Kidney epithelial cell (primary cell): ENCODE data around the gene UCK2. TPM values are rescaled to one million over a fixed set of nuclear protein-coding genes. Genes with fewer than 3 reads are reported as not detected.

Experiments
- DNase-seq: peaks from one replicate; pipeline ENCODE4 v3.0.0-alpha.2; 2010; ENCODE audit warnings: low read depth
- H3K27me3 ChIP-seq: 2 replicates; pipeline ENCODE4 v1.6.0; 2011; ENCODE audit warnings: low read length; ENCODE audit not compliant: control insufficient read depth, insufficient read depth
- H3K36me3 ChIP-seq: 2 replicates; pipeline ENCODE4 v1.5.1; 2011; ENCODE audit warnings: low read length; ENCODE audit not compliant: control insufficient read depth, insufficient read depth
- H3K4me3 ChIP-seq: 2 replicates; pipeline ENCODE4 v1.5.1; 2011; ENCODE audit warnings: low read depth, mild to moderate bottlenecking, control low read depth, low read length
- total RNA-seq: library from RNA; depleted of rRNA; stranded (reverse); fragments of >200 nt; gene quantifications from 2 replicates; pipeline ENCODE4 v1.2.3, GENCODE V29; 2015
- TF ChIP-seq, protein P1 (sequence below): IDR thresholded peaks from 2 replicates; pipeline ENCODE4 v1.5.1; 2011; ENCODE audit warnings: mild to moderate bottlenecking, moderate library complexity, low read length, control low read depth, inconsistent platforms; ENCODE audit not compliant: insufficient read depth, poor library complexity, severe bottlenecking

The UCK2 gene
- total RNA-seq, 1 donor from 2014 or later = 81.9 TPM

DNA sequence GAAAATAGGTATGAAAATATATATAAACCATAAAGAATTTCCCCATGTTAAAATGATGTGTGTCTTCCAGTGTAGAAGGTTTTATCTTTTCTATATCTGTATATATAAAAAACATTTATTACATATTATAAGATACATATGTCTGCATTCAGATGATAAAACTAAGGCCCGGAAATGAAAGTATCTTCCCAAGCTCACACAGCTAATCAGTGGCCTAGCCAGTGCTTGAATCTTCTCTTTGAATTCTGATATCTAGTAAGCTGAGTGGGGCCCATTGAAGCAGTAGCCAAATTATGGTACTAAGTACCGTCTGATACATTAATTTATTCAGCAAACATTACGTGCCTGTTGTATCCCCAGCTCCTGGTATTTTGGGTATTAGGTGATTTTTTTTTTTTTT lies 28.6 kb downstream of the UCK2 start:
- no peaks in the 10 kb centered on the region for H3K27me3 ChIP-seq
- TF ChIP-seq, protein P1, sequence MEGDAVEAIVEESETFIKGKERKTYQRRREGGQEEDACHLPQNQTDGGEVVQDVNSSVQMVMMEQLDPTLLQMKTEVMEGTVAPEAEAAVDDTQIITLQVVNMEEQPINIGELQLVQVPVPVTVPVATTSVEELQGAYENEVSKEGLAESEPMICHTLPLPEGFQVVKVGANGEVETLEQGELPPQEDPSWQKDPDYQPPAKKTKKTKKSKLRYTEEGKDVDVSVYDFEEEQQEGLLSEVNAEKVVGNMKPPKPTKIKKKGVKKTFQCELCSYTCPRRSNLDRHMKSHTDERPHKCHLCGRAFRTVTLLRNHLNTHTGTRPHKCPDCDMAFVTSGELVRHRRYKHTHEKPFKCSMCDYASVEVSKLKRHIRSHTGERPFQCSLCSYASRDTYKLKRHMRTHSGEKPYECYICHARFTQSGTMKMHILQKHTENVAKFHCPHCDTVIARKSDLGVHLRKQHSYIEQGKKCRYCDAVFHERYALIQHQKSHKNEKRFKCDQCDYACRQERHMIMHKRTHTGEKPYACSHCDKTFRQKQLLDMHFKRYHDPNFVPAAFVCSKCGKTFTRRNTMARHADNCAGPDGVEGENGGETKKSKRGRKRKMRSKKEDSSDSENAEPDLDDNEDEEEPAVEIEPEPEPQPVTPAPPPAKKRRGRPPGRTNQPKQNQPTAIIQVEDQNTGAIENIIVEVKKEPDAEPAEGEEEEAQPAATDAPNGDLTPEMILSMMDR = no peak
- no peaks in the 10 kb centered on the region for H3K36me3 ChIP-seq
- H3K4me3 ChIP-seq = no peak overlapping the region
- DNase-seq = no peak

DNA sequence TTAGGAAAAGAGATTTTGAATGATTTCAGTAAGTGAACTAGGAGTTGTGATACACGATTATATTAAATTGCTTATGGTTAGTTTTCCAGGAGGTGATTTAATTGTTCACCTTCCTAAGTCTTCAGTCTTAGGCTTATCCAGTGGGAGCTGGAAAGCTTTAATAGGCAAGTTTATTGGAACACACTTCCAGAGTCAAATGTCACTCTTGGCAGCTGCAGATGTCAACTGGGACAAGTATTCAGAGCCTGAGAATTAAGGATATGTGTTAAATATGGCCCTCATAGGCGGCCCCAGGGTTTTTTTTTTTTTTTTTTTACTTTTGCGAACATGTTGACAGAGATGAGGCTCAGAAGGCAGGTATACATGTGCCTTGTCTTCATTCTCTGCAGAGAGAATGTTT lies 29.2 kb downstream of the UCK2 start:
- H3K4me3 ChIP-seq = no peak overlapping the region
- TF ChIP-seq, protein P1 = no peak
- no peak for DNase-seq
- H3K27me3 ChIP-seq = no peaks in the 10 kb centered on the region
- H3K36me3 ChIP-seq = no peaks in the 10 kb centered on the region

DNA sequence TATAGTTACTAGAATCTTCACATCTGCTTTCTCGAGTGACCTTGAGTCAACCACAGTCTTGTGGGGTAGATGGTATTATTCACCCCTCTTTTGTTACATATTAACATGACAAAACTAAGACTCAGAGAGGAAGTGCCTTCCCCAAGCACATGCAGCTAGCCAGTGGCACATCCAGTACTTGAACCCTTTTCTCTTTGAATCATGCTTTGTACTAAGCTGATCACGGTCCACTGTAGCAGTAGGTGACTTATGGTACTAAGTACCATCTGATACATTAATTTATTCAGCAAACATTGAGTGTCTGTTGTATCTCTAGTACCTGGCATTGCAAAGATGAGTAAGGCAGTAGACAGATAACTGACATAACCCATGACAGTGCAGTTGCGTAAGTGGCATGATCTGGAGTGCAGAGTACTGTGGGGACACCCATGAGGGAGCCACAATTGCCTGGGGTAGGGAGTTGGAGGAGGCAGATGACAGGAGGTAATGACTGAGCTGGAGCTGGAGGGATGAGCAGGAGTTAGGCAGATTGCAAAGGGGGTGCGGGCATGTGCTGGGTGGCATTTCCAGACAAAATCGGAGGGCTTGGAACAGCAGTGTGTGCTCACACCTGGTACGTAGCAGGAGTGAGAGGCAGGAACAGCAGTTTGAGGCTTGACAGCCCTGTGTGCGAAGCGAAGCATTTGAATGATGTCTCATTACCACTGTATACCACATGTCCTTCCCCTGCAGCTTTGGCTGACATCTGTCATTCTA lies 29.8 kb downstream of the UCK2 start:
- peak; percentile 54 for DNase-seq
- no peaks in the 10 kb centered on the region for H3K27me3 ChIP-seq
- H3K4me3 ChIP-seq = no peak overlapping the region
- H3K36me3 ChIP-seq = no peaks in the 10 kb centered on the region
- TF ChIP-seq, protein P1 = no peak

DNA sequence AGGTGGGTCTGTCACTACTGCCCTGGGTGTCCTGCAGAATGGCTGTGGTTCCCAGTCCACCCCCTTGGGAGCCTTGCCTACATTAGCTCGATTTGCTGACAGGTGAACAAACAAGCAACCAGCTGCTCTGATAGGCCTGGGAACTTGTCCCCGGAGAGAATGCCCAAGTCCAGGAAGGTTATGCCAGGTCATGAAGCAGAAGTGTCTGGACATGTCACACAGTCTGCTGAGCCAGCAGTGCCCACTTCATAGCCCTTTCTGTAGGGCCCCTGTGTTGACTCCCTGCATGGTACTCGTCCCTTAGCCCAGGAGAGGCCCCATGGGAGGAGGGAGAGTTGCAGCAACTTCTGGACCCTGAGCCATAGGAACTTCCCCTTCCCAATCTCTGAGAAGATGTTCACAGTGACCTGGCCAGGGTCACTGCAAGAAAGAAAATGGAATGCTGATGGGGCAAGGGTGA lies 31.0 kb downstream of the UCK2 start:
- TF ChIP-seq, protein P1 = no peak
- no peaks in the 10 kb centered on the region for H3K36me3 ChIP-seq
- H3K27me3 ChIP-seq = no peaks in the 10 kb centered on the region
- no peak overlapping the region for H3K4me3 ChIP-seq
- DNase-seq = no peak

DNA sequence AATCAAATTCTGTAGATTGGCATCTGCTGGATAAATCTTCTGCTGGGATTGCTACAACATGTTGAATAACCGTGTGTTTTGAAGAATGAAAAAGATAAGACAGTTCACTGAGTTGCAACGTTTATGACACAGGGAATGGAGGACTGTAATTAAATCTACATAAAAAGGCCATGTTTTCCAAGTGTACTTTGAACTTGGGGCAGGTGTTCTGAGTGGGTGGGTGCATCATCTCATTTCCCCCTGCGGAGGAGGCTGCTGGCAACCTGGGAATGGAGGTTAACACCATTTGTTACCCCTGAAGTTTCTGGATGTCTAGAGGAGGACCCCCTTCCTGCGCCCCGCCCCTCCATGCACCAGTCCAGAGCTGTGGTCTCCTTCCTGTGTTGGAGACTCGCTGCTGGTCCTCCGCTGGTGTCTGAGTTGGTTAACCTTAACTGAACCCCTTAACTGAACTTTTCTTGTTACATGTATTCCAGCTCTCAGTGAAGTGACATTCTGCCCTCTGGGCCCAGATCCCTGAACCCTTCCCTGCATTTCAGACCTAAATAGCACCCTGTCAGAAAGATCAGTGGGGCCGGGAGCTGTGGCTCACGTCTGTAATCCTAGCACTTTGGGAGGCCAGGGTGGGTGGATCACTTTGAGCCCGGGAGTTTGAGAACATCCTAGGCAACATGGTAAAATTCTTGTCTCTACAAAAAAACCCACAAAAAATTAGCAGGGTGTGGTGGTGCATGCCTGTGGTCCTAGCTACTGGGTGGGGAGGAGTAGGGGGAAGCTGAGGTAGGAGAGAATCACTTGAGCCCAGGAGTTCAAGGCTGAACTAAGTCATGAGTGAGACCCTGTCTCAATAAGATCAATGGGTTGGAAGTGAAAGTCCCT lies 31.8 kb downstream of the UCK2 start:
- TF ChIP-seq, protein P1 = no peak
- Histone ChIP-seq H3K36me3 (no peaks in the 10 kb centered on the region), H3K4me3 (no peak overlapping the region), H3K27me3 (no peaks in the 10 kb centered on the region)
- DNase-seq = no peak
